Femur (tissue), 1 donor: ENCODE results near the gene ART3.

Experiments used
- DNase-seq: peaks from one replicate; pipeline ENCODE4 v3.0.0-alpha.2; 2017

The ART3 gene

GRCh38 chr4:76074993-76075600, 588 bp downstream of the ART3 start:
- DNase-seq, result no peak

GRCh38 chr4:76078033-76078613, 3.6 kb downstream of the ART3 start:
- DNase-seq, result no peak

GRCh38 chr4:76083386-76083988, 9.0 kb downstream of the ART3 start:
- no peak for DNase-seq

GRCh38 chr4:76084542-76084941, 10.0 kb downstream of the ART3 start:
- DNase-seq, result no peak

GRCh38 chr4:76087007-76087769, 12.7 kb downstream of the ART3 start:
- peak; percentile 39 for DNase-seq

- no peak for DNase-seq
These were observed 14.2 kb downstream of the ART3 start for GRCh38 chr4:76088719-76089118.

GRCh38 chr4:76090241-76090691, 15.8 kb downstream of the ART3 start:
- peak; percentile 21 for DNase-seq

- no peak for DNase-seq
These were observed 16.5 kb downstream of the ART3 start for GRCh38 chr4:76091052-76091451.

- no peak for DNase-seq
These were observed 21.1 kb downstream of the ART3 start for GRCh38 chr4:76095568-76095967.

- no peak for DNase-seq
These were observed 21.6 kb downstream of the ART3 start for GRCh38 chr4:76096076-76096475.

GRCh38 chr4:76105652-76106051, 31.1 kb downstream of the ART3 start:
- DNase-seq, result peak; percentile 35

GRCh38 chr4:76106442-76106841, 31.9 kb downstream of the ART3 start:
- no peak for DNase-seq

GRCh38 chr4:76108467-76109181, 34.1 kb downstream of the ART3 start:
- DNase-seq, result no peak

GRCh38 chr4:76116821-76117220, 42.3 kb downstream of the ART3 start:
- no peak for DNase-seq

- DNase-seq, result no peak
These were observed 43.0 kb downstream of the ART3 start for GRCh38 chr4:76117536-76117935.

- no peak for DNase-seq
These were observed 45.7 kb downstream of the ART3 start for GRCh38 chr4:76120199-76120598.

GRCh38 chr4:76125816-76126215, 51.3 kb downstream of the ART3 start:
- no peak for DNase-seq

GRCh38 chr4:76127754-76128153, 53.2 kb downstream of the ART3 start:
- DNase-seq, result no peak

- DNase-seq, result no peak
These were observed 66.7 kb downstream of the ART3 start for GRCh38 chr4:76141241-76141640.

- no peak for DNase-seq
These were observed 70.0 kb downstream of the ART3 start for GRCh38 chr4:76144546-76144945.

GRCh38 chr4:76147454-76148141, 73.1 kb downstream of the ART3 start:
- peak; percentile 78 for DNase-seq

- peak; percentile 98 for DNase-seq
These were observed 73.8 kb downstream of the ART3 start, which contains the start of gene NUP54 for GRCh38 chr4:76148142-76148865. Gene NUP54 (minus strand): TSS chr4:76148397. CDS start chr4:76148374, 23 bp downstream.
